IgD-negative memory B cell (primary cell): Measurements from ENCODE around the gene NXNL1. TPM values are rescaled to one million over a fixed set of nuclear protein-coding genes. Genes with fewer than 3 reads are reported as not detected.

ENCODE experiments used
- H3K27ac Mint-ChIP-seq, 3 donors: one replicate each; pipeline ENCODE4 v1.8.0; 2020 to 2022; ENCODE audit warnings: mild to moderate bottlenecking in 3 of 3, mixed read lengths in 3 of 3, moderate library complexity in 1 of 3
- H3K27me3 Mint-ChIP-seq: one replicate; pipeline ENCODE4 v1.8.0; 2021; ENCODE audit warnings: mixed read lengths
- H3K36me3 Mint-ChIP-seq: one replicate; pipeline ENCODE4 v1.8.0; 2020; ENCODE audit warnings: mild to moderate bottlenecking, mixed read lengths
- H3K4me1 Mint-ChIP-seq, 3 donors: one replicate each; pipeline ENCODE4 v1.8.0; 2020 to 2022; ENCODE audit warnings: mixed read lengths in 3 of 3, mild to moderate bottlenecking in 1 of 3
- H3K4me3 Mint-ChIP-seq, 4 donors: one replicate each; pipeline ENCODE4 v1.8.0; 2020 to 2022; ENCODE audit warnings: mild to moderate bottlenecking in 4 of 4, mixed read lengths in 4 of 4, moderate library complexity in 3 of 4
- H3K9me3 Mint-ChIP-seq, 3 donors: one replicate each; pipeline ENCODE4 v1.8.0; 2020 to 2021; ENCODE audit warnings: mixed read lengths in 3 of 3, mild to moderate bottlenecking in 1 of 3
- polyA plus RNA-seq: library from polyadenylated mRNA; unstranded; fragments of 300-500 nt; fragmentation: Illumina TruSeq; gene quantifications from one replicate; pipeline ENCODE4 v1.2.3, GENCODE V29; 2021

The NXNL1 gene
- polyA plus RNA-seq, 1 donor from 2014 or later, result not detected

DNA sequence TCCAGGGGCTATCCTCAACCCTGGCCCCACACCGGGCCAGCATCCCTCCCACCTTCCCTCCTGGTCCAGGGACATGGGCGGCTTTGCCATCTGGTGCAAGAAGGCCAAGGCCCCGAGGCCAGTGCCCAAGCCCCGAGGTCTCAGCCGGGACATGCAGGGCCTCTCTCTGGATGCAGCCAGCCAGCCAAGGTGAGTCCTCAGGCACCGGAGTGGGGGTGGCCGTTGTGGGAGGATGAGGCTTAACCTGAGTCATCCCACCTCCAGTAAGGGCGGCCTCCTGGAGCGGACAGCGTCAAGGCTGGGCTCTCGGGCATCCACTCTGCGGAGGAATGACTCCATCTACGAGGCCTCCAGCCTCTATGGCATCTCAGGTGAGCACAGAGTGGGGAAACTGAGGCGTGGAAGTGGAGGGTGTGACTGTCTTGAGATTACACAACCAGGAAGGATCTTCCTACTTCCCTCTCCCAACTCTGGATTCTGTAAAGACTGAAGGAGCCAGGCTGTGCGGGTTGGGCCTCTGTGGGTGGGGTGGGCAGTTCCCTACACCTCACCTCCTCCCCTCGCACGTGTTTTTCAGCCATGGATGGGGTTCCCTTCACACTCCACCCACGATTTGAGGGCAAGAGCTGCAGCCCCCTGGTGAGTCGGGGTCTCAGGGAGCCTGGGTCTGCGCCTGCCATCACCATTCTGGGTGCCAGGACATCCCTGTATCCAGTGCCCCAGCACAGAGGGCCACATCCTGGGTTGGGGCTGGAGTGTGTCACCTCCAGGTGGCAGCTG, 37.1 kb downstream of the NXNL1 start:
- Mint-ChIP-seq H3K36me3 (peaks cover 1% of the 10 kb centered on the region), H3K4me1 (peaks cover 6 to 13% (median 6%) of the 10 kb centered on the region in 3 donors), H3K4me3 (peak overlapping the region in 2 of 4 donors; percentile 14 to 60), H3K27ac (no peak overlapping the region), H3K27me3 (no peaks in the 10 kb centered on the region), H3K9me3 (no peaks in the 10 kb centered on the region)

DNA sequence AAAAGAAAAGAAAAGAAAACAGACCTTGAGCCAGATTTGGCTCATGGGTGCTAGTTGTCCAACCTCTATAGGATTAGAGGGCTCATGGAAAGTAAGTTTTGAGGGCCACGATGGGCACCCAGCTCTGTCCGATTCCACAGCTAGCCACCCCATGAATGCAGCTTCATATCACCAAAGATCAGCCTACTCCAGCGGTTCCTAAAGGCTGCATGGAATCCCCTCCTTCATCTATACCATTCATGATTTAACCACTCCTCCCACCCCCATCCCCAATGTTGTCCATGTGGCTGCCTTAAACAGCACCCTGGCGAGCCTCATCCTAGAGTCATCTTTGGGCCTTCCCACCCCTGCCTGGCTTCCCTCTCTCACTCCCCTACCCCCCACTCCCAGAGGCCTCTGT, 38.8 kb downstream of the NXNL1 start:
- Mint-ChIP-seq H3K27ac (no peak overlapping the region), H3K36me3 (peaks cover 1% of the 10 kb centered on the region), H3K4me1 (peaks cover 6 to 13% (median 7%) of the 10 kb centered on the region in 3 donors), H3K27me3 (peaks cover under 1% of the 10 kb centered on the region), H3K4me3 (peak overlapping the region in 2 of 4 donors; percentile 4 to 58), H3K9me3 (no peaks in the 10 kb centered on the region)

DNA sequence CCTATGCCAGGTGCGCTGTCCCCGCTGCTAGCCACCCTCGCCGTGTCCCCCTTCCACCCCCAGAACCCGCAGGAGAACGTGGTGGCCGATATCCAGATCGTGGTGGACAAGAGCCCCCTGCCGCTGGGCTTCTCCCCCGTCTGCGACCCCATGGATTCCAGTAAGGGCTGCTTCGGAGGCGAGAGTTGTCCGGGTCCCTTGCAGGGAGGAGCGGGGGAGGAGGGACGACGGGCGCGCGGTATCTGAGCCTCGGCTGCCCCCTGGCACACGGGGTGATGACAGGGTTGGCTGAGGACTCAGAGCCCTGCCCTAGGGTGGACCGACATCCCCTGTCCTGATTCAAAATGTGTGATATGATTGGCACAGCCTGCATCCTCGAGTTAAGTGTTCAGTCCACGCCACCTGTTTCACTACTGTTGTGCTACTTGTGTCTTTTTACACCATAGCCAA, 40.2 kb downstream of the NXNL1 start:
- Mint-ChIP-seq H3K27me3 (peaks cover 1% of the 10 kb centered on the region), H3K27ac (peak overlapping the region in 2 of 3 donors; percentile 47 to 68), H3K36me3 (peaks cover 1% of the 10 kb centered on the region)

DNA sequence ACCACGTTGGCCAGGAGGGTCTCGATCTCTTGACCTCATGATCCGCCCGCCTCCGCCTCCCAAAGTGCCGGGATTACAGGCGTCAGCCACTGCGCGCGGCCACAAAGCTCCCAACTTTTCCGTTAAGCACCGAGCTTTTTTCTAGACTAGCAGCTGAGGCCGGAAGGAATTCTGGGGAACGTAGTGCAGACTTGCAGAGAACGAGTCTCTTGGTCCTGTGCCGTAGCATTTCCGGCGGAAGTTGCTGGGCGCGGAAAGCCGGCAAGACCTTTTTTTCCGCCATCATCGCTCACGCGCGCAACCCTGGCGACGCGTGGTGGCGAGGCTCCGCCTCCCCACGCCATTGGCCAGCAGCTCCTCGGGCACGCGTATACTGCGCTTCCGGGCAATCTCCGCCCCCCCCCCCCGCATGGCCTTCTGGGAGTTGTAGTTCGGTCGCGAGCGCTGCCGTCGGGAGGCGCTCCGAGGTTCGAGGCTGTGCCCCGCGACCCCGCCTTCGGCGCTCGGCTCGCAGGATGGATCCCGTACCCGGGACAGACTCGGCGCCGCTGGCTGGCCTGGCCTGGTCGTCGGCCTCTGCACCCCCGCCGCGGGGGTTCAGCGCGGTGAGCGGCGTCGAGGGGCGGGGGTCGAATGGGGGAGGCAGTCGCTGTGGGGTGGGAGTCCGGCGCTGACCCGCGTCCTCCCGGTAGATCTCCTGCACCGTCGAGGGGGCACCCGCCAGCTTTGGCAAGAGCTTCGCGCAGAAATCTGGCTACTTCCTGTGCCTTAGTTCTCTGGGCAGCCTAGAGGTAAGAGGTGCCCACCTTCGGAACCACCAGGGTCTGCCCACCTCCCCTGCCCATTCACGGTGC, 40.9 kb downstream of the NXNL1 start, which contains the start of gene MVB12A:
TSS of gene MVB12A (plus strand) at position 427 of the 854 bp plus-strand sequence. CDS start at position 516, 89 bp downstream.
- Mint-ChIP-seq H3K36me3 (peaks cover 1% of the 10 kb centered on the region), H3K27ac (peak within 1 kb of the TSS; percentile 47 to 88 (median 68)), H3K4me3 (peak within 1 kb of the TSS; percentile 90 to 98 (median 96)), H3K27me3 (peaks cover 1% of the 10 kb centered on the region), H3K4me1 (peaks cover 6 to 13% (median 8%) of the 10 kb centered on the region in 3 donors), H3K9me3 (no peaks in the 10 kb centered on the region)

More for the DNA sequence above, 40.2 kb downstream of the NXNL1 start:
- Mint-ChIP-seq H3K9me3 (no peaks in the 10 kb centered on the region), H3K4me3 (peak overlapping the region; percentile 90 to 98 (median 96)), H3K4me1 (peaks cover 6 to 13% (median 8%) of the 10 kb centered on the region in 3 donors)

DNA sequence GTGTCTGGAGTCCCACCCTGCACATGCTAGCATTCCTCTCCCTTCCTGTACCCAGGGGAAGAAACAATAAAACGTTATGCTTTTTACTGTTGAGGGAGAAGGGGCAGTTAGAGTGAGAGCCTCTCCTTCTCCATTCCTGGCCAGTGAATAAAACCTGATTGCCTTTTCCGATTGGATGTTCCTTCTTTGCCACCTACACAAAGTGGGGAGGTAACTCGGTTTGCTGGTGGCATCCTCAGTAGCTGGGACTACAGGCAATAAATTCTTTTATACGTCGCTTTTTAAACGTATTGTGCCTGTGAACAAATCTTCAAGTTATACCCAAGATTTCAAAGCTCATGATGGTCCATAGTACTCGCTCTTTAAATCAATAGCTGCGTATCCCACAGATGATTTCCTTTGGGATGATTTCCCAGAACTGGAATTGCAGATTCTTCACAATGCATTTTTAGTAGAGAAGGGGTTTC, 41.5 kb downstream of the NXNL1 start:
- H3K4me1 Mint-ChIP-seq, result peaks cover 6 to 13% (median 8%) of the 10 kb centered on the region in 3 donors
- H3K27me3 Mint-ChIP-seq, result peaks cover 1% of the 10 kb centered on the region
- H3K27ac Mint-ChIP-seq, result peak overlapping the region in 2 of 3 donors; percentile 68 to 88
- H3K4me3 Mint-ChIP-seq, result peak overlapping the region; percentile 90 to 98 (median 96)
- H3K9me3 Mint-ChIP-seq, result no peaks in the 10 kb centered on the region
- H3K36me3 Mint-ChIP-seq, result peaks cover 1% of the 10 kb centered on the region

DNA sequence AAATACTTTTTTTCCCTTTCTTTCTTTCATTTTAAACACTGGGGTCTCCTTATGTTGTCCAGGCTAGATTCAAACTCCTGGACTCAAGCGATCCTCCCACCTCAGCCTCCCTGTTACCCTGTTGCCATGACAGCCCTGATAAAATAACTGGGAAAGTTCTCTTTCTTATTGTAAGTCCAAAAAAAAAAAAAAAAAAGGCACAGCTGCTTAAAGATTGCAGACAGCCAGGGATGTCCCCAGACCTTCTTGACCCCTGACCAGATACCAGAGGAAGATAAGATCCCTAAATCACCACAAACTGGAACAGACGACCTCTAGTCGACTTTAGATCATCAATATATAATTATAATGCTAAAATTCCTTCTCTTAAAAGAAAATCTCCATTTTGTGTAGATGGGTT, 42.0 kb downstream of the NXNL1 start:
- Mint-ChIP-seq H3K4me3 (peak overlapping the region; percentile 90 to 98 (median 96)), H3K27ac (no peak overlapping the region), H3K9me3 (no peaks in the 10 kb centered on the region), H3K36me3 (peaks cover 1% of the 10 kb centered on the region), H3K27me3 (peaks cover 1% of the 10 kb centered on the region), H3K4me1 (peaks cover 6 to 13% (median 8%) of the 10 kb centered on the region in 3 donors)

DNA sequence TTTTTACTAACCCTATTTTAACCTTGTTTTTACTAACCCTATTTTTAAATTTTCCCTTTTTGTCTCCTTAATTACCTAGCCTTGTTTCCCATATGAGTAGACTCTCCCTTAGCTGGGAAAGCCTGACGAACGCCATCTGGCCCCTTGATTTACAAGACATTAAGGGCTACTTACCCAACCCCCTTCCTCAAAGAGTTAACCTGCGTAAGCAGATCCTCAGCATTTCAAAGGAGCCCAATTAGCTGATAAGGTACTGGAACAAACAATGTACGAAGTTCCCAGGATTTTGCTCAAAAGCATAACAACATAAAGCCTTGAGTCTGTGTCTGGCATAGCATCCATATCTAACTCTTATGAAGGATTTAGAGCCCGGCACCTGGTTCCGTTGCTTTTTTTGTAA, 45.6 kb downstream of the NXNL1 start:
- peaks cover 6 to 11% (median 8%) of the 10 kb centered on the region in 3 donors for H3K4me1 Mint-ChIP-seq
- peaks cover 1% of the 10 kb centered on the region for H3K36me3 Mint-ChIP-seq
- no peaks in the 10 kb centered on the region for H3K9me3 Mint-ChIP-seq
- H3K27me3 Mint-ChIP-seq, result peaks cover 1% of the 10 kb centered on the region
- H3K4me3 Mint-ChIP-seq, result peak overlapping the region in 1 of 4 donors; percentile 23
- H3K27ac Mint-ChIP-seq, result no peak overlapping the region

DNA sequence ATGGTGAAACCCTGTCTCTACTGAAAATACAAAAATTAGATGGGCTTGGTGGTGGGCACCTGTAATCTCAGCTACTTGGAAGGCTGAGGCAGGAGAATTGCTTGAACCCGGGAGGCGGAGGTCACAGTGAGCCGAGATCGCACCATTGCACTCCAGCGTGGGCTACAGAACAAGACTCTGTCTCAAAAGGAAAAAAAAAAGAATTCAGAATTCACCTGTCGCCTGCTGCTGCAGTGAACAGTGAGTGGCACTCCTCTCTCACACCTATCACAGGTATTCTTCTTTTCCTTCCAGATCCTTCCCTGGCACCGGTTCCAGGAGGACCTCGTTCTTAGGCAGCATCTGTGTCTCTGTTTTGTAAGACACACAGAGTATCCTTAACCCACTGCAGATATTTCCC, 46.6 kb downstream of the NXNL1 start:
- no peak overlapping the region for H3K27ac Mint-ChIP-seq
- H3K4me3 Mint-ChIP-seq, result no peak overlapping the region
- H3K9me3 Mint-ChIP-seq, result no peaks in the 10 kb centered on the region
- H3K27me3 Mint-ChIP-seq, result peaks cover 1% of the 10 kb centered on the region
- H3K36me3 Mint-ChIP-seq, result no peaks in the 10 kb centered on the region
- H3K4me1 Mint-ChIP-seq, result peaks cover 0 to 6% (median 3%) of the 10 kb centered on the region in 3 donors

DNA sequence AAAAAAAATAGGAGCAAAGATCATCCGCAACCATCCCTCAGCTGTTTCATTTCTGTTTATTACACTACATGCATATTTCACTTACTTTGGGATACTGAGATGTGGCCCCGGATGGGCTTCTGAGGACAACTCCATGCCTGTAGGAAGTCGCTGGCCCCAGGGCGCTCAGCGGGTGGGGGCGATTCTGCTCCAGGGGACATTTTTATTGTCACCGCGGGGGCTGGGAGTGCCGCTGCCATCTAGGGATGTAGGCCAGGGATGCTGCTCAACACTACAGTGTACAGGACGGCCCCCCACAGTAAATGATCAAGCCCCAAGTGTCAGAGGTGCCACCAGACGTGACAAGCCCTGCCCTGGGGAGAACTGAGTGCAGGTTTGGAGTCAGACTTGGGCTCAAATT, 48.9 kb downstream of the NXNL1 start:
- H3K27ac Mint-ChIP-seq, result no peak overlapping the region
- no peaks in the 10 kb centered on the region for H3K27me3 Mint-ChIP-seq
- no peak overlapping the region for H3K4me3 Mint-ChIP-seq

DNA sequence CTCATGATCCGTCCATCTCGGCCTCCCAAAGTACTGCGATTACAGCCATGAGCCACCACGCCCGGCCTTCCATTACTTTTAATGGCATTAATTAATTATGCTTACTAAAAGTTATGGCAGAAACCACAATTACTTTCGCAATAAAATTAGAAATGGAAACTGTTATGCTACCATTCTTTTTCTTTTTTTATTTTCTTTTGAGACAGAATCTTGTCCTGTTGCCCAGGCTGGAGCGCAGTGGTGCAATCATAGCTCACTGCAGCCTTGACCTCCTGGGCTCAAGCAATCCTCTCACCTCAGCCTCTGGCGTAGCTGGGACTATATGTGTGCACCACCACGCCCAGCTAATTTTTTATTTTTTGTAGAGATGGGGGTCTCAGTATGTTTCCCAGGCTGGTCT, 50.7 kb downstream of the NXNL1 start:
- no peak overlapping the region for H3K27ac Mint-ChIP-seq
- H3K36me3 Mint-ChIP-seq, result no peaks in the 10 kb centered on the region
- peak overlapping the region in 1 of 4 donors; percentile 38 for H3K4me3 Mint-ChIP-seq
- peaks cover 14 to 19% (median 18%) of the 10 kb centered on the region in 3 donors for H3K4me1 Mint-ChIP-seq
- no peaks in the 10 kb centered on the region for H3K27me3 Mint-ChIP-seq
- no peaks in the 10 kb centered on the region for H3K9me3 Mint-ChIP-seq

More for the DNA sequence above, 48.9 kb downstream of the NXNL1 start:
- Mint-ChIP-seq H3K9me3 (no peaks in the 10 kb centered on the region), H3K36me3 (no peaks in the 10 kb centered on the region), H3K4me1 (peaks cover 9 to 16% (median 10%) of the 10 kb centered on the region in 3 donors)

DNA sequence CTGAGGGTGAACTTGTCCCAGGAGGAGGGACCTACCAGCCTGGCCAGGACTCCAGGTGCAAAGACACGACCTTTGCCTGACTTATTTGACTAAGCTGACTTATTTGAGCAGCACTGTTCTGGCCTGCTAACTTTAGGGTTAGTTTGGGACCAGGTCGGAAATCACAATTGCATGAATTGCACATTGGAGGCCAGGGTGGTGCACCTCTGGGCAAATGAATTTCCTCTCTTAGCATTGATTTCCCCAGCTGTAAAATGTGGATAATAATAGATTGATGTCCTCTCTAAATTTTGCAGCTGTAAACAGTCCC, 53.9 kb downstream of the NXNL1 start:
- peaks cover 22 to 24% (median 23%) of the 10 kb centered on the region in 3 donors for H3K4me1 Mint-ChIP-seq
- H3K9me3 Mint-ChIP-seq, result no peaks in the 10 kb centered on the region
- peak overlapping the region; percentile 92 to 99 (median 93) for H3K4me3 Mint-ChIP-seq
- peak overlapping the region; percentile 38 to 99 (median 87) for H3K27ac Mint-ChIP-seq
- H3K36me3 Mint-ChIP-seq, result no peaks in the 10 kb centered on the region
- no peaks in the 10 kb centered on the region for H3K27me3 Mint-ChIP-seq

DNA sequence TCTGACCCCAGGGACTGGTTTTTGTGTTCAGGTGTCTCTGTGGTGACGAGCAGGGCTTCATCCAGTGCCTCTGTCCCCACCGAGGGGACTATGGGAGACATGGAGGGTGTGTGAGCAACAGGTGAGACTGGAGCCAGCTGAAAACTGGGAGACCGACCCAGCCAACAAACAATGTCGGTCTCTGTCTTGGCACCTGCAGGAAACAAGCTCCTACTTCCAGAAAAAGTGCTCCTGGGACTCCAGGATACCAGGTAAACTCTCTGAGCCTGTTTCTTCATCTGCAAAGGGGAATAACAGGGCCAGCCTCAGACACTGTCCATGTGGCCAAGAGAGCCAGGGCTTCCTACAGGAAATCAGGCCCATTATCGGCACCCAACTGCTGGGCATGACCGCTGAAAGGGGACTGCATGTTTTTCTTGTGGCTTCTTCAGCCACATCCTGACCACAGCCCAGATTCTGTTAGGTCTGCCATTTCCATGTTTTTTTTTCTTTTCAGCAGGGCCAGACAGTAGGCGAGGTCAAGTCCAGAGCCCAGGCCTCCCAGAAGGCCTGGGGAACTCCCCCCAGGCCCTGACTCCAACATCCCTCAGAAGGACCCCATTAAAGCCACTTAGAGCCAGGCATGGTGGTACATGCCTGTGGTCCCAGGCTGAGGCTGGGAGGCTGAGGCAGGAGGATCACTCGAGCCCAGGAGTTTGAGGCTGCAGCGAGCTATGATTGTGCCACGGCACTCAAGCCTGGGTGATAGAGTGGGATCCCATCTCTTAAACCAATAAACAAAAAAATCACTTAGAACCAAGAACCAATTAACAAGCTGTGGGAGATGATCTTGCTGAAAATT, 54.5 kb downstream of the NXNL1 start:
- H3K4me3 Mint-ChIP-seq, result peak overlapping the region; percentile 92 to 99 (median 93)
- peaks cover 22 to 24% (median 23%) of the 10 kb centered on the region in 3 donors for H3K4me1 Mint-ChIP-seq
- H3K27me3 Mint-ChIP-seq, result no peaks in the 10 kb centered on the region
- no peaks in the 10 kb centered on the region for H3K36me3 Mint-ChIP-seq
- peak overlapping the region; percentile 77 to 99 (median 93) for H3K27ac Mint-ChIP-seq
- H3K9me3 Mint-ChIP-seq, result no peaks in the 10 kb centered on the region
